Renal pelvis (tissue), 4 donors: ENCODE measurements around the gene SRRM2. TPM values are rescaled to one million over a fixed set of nuclear protein-coding genes. Genes with fewer than 3 reads are reported as not detected.

ENCODE experiments used
- DNase-seq: peaks from one replicate; pipeline ENCODE4 v3.0.0-alpha.2; 2013
- polyA plus RNA-seq, 3 donors: library from polyadenylated mRNA; unstranded; fragments of 120-200 nt; gene quantifications; one replicate each; pipeline ENCODE4 v1.2.1, GENCODE V29; 2013; ENCODE audit not compliant: insufficient read length in 3 of 3

The SRRM2 gene
- polyA plus RNA-seq, 3 donors: 642 to 846 (median 787) TPM

DNA sequence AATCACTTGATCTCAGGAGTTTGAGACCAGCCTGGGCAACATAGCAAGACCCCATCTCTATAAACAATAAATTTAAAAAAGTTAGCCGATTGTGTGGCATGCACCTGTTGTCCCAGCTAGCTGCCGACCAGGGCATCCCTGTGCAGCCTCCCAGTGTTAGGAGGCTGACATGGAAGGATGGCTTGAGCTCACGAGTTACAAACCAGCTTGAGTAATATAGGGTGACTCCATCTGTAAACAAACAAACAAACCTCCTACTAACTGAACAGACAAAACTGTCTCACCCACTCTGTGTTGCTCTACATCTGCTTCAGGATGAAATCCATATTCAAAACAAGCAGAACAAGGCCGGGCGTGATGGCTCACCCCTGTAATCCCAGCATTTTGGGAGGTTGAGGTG, 25.5 kb upstream of the SRRM2 start:
- no peak for DNase-seq

DNA sequence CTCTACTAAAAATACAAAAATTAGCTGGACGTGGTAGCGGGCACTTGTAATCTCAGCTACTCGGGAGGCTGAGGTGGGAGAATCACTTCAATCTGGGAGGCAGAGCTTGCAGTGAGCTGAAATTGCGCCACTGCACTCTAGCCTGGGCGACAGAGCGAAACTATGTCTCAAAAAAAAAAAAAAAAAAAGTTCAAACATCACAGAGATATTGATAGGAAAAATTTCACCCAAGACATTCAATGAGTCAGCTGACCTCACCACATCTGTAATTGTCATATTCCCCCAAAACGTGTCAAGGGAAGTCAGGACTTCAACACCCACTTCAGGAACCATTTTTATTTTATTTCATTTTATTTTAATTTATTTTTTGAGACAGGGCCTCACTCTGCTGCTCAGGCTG, 24.4 kb upstream of the SRRM2 start:
- no peak for DNase-seq

DNA sequence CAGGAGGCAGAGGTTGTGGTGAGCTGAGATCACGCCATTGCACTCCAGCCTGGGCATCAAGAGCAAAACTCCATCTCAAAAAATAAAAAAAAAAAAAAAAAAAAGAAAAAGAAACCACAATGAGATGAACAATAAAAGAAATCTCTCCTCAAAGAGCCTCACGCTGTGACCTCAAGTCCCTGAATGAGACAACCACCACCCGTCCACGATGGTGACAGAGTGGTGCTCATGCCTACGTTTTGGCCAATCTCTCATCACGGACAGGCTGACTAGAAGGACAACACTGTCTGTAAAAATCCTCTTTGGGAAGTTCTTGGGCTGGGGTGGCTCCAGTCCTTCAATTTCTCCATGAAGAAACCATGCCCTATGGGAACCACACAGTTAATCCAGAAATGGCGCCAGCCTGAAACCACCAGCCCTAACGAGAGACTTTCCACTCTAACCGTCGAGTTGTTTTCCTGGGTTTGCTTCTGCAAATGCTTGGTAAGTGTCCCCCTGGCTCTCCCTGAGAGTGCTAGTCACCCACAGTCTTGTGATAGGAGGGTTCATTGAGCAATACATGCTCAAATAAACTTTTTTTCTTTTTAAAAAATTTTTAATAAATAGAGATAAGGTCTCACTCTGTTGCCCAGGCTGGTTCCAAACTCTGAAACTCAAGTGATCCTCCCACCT, 17.5 kb upstream of the SRRM2 start:
- DNase-seq: no peak

DNA sequence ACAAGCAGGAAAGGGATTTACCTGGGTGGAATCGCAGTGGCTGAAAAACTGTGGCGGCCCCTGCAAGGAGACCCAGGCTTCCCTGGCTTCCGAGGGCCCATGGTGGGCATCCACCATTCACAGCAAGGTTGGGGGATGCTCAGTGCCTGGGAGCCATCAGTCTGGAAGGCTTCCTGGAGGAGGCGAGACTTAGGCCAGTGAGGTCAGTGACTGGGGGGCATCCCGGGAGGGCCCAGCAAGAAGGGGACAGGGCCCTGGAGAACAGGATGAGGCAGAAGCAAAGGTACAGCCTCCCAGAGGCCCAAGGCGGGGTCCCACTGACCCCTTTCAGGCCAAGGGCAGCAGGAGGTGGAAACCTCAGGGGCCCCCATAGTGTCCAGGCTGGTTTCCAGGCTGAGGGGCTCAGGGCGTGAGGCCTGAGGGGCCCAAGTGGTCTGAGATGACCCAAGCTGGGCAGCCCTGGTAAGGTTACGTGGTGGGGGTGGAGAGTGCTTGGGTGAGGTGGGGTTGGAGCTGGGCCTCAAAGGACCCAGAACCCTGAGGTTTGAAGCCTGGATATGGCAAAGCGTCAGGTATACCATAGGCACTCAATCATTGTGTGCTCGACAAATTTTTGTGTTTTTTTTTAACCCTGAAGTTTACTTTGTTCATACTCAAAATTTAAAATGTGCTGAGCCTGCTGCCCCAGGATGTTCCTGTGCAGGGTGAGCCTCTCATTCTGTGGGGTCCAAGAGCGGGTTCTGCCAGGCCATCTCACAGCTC, 15.8 kb upstream of the SRRM2 start:
- DNase-seq: no peak

DNA sequence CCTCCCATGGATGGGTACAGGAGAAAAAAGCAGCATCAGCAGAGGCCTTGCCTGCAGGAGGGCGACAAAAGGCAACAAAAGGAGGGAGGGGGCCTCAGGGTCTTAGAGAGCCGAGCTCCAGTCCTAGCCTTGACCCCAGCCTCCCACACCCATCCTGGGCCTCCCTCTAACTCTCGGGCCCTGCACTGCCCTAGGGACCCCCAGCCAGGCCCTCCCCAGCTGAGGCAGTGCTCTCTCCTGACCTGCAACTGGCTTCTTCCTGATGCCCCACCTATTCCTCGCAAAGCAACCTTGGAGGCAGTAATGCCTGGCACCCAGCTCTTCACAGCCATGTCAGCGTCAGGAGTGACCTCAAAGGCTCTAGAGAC, 15.2 kb upstream of the SRRM2 start:
- no peak for DNase-seq

DNA sequence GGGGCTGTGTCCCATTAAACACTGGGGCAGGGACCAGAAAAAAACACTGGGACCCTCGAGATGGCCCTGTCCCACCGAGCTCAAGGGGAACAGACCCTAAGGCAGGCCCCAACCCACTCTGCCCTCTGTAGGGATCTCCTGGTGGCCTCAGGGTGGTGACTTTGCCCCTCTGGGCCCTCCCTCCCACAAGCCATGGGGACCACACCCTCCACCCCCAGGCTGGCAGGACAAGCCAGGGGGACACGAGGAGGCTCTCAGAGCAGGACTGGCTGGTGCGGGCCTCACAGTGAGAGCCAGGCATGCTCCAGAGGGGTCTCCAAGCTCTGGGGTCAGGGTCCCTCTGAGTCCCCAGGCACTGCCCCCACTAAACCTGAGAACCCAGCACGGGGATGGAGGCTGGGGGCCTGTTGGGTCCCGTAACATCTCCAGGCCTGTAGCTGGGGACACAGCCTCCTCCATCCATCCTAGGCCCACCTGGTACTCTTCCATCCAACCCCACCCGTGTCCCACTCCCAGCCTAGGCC, 14.5 kb upstream of the SRRM2 start:
- no peak for DNase-seq

DNA sequence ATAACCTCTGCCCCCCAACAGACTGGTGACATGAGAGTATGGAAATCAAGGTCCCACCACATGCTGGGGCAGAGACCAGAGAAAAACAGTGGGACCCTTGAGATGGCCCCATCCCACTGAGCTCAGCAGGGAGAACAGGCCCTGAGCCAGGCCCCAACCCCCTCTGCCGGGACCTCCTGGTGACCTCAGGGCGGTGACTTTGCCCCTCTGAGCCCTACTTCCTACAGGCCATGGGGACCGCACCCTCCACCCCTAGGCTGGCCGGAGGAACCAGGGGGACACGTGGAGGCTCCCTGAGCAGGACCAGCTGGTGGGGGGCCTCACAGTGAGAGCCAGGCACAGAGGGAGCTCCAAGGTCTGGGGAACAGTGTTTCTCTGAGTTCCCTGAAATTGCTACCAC, 13.8 kb upstream of the SRRM2 start:
- DNase-seq: no peak

DNA sequence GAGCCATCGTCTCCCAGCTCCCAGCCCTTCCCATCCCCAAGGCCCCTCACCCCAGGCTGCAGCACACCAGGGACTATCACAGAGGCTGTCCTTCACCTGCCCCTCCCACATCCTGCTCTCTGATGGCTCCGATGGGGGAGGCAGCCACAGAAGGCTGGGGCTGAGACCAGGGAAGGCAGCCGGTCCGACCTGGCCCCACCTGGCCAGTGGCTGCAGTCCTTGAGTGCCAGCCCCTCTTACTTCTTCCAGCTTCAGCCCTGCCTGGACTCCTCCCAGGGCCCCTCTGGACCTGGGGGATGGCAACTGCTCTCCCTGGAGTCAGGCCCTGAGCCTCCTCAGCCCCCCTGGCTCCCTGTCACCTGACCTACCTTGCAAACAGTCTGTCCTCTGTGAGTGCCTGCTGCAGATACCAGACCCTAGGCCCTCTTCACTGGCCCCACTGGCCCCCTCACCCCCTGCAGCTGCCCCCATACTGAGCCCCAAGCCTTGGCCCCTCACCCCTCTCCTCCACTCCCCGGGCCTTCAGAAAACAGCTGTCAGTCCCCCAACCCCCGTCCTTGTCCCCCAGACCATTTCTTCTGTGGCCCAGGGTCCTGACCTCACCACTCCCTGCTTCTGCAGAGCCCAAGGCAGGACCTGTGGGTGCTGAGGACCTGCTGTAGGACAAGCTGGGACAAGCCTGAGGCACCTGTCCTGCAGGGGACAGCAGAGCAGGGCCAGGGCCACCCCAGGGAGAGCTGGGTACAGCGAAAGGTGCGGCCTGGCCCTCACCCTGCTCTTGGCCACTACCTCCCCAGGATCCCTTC, 12.6 kb upstream of the SRRM2 start:
- DNase-seq: no peak

DNA sequence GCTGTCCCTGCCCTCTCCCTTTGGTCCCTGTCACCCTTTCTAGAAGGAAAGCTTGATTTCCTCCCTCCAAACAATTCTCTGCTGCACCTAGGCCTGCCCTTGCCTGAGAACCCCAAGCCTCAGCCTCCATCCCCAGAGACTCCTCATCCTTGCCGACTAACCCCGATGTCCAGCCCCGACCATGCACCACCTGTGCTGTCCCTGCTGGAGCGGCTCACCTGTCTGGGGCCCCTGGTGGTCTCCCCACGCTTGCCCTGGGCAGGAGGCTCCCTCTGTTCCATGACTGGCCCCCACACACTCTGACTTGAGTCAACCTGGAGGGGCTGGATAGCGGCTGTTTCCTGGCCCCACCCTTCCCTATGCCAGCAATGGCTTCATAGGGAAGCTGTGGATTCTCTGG, 12.0 kb upstream of the SRRM2 start:
- DNase-seq: no peak

DNA sequence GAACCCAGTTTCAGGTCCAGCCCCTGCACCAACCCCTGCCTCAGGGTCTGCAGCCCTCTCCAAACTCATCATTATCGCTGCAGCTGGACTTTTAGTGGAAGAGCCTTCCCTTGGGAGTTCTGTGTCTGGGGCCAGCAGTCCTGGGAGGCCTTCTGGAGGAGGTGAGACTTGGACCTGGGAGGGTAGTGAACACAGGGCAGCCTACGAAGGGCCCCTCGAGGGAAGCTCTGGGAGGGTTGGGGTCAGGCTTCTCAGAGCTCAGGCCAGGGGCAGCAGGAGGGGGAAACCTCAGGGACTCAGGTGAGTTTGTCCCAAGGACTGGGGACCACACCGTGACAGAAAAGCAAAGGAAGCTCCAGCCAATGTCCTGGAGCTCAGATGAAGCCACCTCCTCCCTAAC, 11.3 kb upstream of the SRRM2 start:
- no peak for DNase-seq

DNA sequence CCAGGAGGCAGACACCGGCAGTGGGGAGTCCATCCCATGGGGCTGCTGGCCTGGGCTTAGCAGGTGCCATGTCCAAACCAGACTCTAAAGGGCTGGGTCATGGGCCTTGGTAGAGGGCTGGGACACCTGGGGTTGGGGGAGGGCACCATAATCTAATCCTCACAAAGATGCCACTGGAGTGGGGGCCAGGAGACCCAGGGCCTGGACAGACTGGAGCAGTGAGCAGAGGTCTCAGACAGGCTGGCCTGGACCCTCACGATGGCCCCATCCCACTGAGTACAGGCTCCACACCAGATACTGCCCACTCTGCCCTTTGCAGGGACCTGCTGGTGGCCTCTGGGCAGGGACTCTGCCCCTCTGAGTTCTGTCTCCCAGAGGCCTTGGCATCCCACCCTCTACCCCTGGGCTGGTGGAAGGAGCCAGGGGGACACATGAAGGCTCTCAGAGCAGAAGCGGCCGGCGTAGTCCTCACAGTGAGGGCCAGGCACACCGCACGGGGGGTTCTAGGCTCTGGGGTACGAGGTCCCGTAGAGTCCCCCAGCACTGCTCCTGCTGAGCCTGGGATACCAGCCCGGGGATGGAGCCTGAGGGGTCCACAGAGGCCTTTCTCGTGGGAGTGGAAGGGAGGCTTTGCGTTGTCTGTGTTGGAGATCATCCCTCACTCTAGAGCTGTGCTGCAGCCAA, 10.0 kb upstream of the SRRM2 start:
- no peak for DNase-seq

DNA sequence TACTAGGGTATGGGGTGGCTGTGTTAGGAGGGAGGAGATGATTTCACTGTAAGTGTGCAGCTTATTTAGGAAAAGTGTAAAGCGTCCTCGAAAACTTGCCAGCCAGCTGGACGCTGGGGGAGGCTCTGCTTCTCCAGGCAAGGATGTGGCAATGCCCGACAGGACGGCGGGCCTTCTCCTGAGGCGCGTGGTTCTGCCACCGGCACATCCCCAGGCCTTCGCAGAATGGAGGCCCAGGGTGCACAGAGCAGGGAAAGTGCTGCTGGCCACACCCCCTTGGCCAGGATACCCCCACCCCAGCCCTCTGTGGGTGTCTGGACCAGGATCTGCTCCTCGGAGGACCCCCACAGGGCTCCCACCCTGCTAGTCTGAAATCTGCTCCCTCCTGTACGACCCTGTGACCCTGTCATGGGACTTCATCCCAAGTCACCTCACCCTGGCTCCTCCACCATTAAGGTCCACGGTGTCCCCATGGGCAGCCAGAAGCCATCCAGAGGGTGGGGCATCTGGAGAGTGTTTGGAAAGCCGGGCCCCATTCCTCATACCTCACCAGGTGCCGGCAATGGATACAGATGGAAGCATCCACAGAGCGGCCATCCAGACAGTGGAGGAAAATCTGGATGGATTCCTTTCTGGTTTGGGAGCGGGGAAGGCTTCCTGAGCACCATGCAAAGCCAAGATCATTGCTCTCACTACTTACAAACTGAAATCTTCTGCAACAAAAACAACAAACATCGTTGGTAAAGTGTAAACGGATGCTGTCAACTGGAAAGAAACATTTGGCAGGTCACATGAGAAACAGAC, 9.2 kb upstream of the SRRM2 start:
- no peak for DNase-seq

DNA sequence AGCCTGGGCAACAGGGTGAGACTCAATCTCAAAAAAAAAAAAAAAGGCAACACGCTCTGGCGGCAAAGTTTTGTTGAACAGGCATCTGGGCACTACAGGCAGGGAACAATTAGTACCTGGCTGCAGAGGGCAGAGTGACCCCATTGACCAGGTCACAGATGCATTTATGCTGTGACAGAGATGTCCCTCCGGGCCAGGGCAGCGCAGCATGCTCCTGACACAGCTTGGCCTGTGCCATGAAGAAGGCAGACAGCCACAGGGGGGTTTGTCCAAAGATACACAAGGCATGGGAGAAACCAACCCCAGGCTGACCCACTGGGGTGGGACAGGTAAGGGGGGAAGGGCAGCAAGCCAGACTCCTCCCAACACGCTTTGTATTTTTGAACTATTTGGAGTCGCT, 7.7 kb upstream of the SRRM2 start:
- no peak for DNase-seq

DNA sequence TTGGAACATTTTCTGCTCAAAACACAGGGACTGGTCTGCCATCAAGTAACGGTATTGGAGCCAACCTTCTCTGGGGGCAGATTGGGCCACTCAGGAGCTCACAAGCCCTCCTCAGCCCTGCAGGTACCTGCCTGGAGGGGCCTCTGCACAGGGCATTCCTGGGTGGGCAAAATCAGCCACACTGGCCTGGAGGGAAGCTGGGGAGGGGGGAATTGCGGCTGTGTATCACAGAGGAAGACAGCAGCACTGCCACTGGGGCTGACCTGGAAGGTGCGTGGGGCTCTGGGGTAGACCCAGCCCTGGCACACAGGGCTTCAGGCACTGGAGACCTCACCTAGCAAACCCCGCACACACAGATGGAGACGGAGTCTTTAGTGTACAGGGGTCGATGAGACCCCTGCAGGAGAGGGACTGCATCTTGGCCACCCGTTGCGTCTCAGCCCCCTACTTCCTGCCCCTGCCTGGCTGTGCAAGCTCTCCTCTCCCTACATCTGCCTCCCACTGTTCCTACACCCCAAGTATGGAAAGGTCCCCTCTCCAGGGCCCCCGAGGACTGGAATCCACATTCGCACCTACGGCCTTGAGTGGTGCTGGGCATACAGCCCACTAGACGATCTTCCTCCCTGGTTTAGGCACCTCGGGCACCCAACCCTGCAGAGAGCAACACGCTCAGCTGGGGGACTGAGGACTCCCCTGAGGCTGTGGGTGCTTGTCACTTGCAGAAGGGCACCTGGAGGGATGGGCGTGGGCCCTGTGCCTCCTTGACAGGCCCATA, 7.1 kb upstream of the SRRM2 start:
- DNase-seq: no peak

DNA sequence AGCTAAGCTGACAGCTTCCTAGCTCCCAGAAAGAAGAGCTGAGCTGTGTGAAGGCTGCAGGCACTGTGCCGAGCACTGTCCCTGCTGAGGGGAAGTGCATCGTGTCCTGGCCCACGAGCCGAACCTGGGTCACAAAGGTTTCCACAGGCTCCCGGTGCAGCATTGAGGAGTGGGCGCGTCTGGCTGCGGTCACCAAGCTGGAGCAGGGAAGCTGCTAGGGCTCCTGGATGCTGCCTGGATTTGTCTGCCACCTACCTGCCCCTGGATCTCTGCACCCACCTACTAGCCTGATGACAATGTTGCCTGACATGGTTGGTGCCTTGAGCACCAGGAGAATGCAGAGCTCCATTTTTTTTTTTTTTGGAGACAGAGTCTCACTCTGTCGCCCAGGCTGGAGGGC, 6.5 kb upstream of the SRRM2 start:
- no peak for DNase-seq

DNA sequence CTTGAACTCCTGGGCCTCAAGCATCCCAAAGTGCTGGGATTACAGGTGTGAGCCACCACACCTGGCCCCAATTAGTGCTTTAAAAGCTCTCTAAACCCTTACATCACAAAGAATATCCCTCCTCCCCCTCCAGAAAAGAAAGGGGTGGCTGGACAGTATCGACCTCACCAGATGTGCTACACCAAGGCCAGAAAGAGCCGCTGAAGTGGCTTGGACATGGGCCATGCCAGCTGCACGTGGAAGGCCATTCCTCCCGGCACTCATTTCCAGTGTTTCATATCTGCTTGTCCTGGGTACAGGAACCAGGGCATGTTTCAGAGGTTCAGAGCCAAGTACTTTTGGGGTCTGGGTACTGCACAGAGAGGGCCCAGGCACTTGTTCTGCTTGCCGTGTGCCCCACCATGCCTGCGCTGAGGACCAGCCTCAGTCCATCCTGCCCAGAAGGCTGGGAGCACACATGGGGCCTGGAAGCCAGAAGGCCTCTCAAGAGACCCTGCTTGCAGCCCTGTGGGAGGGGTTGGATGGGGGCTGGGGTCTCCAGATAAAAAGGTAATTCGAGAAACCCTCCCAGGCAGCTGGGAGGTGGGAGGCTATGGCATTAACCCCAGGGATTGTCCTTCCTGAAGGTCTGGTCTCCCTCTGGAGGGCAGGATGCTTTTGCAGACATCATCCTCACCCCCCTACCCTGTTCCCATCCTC, 3.5 kb upstream of the SRRM2 start:
- DNase-seq: no peak

DNA sequence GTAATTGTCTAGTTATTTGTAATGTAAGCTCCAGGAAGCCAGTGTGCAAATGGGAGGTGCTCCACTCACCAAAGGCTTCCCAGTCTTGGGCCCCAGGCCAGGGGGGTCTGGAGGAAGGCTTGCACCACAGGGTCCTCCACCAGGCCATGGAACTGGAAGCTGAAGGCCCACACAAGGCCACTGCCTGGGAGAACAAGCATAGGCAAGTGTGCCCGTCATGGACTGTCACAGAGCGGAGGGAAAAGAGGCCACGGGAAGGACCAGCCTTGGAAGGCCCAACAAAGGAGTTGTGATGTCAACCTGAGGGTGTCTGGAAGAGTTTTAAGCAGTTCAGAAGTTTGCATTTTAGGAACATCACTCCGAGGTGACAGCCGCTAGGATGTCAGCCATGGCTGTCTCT, 3.0 kb upstream of the SRRM2 start:
- DNase-seq: no peak

DNA sequence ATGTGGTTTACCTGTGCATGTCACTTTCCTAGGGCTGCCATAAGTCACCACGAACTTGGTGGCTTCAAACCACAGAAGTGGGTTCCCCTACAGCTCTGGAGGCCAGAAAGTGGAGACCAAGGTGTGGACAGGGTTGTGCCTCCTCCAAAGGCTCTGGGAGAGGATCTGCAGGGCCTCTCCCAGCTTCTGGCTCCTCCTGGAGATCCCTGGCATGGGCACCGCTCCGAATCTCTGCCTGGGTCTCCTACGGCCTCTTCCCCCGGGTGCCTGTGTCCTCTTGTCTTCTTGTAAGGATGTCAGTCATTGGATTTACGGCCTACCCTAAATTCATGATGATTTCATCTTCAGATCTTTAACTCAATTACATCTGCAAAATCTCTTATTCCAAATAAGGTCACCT, 2.5 kb upstream of the SRRM2 start:
- no peak for DNase-seq

DNA sequence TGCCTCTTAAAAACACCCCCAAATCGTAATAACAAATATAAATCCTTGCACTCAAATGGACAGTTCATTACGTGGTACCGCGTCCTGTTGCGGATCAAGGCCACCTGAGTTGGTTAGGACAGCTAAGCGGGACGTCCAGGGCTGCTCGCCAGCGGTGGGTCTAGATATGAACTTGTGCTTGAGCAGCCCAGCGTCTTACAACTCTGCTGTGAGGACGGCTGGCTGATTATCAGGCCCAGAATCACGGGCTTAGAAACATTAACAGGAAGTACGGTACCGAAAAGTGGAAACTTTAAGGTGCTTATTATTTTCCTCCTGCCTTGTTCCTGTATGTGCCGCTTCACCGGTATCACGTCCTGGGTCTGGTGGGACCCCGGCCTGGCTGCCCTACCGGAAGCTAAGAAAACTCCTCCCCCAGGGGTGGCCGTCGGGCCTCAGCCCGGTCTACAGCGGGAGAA, 832 bp upstream of the SRRM2 start:
- DNase-seq: peak; percentile 46
